NCI-H1105 (cell line): ENCODE data around the gene EML4.
"Not testable (repeated sequence)": the region's sequence is repeated elsewhere in the genome, so short reads cannot be mapped to it uniquely, and the experiment has no call there.

Experiments used
- DNase-seq: peaks from one replicate; lab custom pipeline; 2025; lab: John Stamatoyannopoulos, UW

The EML4 gene

DNA sequence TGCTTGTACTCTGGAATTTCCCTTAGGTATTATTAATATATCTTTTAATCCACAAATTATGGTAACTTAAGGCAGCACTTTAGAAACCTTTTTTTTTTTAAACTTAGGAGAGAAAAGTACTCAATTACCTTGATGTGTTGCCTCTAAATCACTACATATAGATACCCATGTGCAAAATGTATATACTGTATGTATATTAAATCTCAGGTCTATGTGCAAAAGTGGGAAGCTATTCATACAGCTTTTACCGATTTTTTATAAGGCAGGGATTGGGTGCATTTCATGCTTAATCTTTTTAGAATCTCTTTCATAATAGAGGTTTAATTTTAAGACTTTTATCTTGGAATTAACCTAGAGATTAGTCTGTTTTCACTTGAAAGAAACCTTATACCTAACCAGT, 3.4 kb downstream of the EML4 start:
- no peak for DNase-seq

DNA sequence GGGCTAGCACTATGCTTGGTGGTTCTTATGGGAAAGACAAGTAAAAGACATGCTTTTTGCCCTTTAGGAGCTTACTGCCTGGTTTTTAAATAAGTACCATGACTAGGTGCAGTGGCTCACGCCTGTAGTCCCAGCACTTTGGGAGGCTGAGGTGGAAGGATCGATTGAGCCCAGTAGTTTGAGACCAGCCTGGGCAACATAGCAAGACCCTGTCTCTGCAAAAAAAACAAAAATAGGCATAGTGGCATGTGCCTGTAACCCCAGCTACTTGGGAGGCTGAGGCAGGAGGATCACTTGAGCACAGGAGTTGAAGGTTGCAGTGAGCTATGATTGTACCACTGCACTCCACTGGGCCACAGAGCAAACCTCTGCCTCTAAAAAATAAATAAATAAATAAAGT, 4.3 kb downstream of the EML4 start:
- DNase-seq: not testable (repeated sequence)

DNA sequence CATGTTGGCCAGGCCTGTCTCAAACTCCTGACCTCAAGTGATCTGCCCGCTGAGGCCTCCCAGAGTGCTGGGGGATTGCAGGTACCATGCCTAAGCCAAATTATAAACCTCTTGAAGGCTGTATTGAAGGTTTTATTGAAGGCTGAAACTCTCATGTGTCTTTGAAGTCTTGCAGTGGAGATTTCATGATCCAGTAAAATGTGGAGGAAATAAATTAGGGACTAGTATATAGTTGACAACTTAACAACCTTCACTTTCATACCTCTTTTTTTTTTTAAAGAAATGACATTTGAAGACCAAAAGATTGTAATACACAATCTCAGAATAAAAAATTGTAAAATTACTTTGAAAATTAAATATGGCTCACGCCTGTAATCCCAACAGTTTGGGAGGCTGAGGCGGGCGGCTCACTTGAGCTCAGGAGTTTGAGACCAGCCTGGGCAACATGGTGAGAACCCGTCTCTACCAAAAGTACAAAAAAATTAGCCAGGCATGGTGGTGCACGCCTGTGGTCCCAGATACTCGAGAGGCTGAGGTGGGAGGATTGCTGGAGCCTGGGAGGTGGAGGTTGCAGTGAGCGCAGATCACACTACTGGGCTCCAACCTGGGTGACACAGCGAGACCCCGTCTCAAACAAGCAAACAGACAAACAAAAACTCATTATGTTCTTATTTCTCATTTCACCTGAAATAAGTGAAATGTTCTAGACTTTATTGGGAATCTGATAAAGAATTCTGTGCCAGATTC, 8.0 kb downstream of the EML4 start:
- no peak for DNase-seq

DNA sequence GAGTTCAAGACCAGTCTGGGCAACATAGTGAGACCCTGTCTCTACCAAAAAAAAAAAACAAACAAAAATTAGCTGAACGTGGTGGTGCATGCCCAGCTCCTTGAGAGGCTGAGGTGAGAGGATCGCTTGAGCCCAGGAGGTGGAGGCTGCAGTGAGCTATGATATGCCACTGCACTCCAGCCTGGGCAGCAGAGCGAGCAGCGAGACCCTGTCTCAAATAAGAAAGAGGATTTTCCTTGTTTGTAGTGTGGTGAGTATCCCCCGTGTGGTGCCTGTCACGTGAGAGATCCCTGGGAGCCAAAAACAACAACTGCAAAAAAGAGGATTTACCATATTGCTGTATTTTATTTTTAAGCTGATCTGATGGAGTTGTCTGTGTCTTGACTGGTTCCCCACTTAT, 9.2 kb downstream of the EML4 start:
- no peak for DNase-seq

DNA sequence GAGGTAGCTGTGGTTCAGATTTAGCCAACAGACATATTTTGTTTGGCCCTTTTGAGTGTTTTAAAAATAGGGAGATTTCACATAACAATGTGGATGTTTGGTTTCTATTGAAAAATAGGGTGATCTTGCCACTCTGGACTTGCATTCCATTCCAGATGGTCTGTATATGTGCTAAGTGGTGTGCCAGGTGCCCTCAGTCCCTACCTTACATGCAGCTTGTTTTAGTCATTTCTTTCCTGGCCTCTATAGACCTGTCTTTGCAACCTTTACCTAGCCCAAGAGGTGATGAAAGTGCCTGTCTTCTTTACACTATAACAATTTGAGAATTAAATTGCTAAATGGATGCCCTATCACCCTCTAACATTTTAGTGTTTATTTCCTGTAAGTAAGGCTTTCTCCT, 11.1 kb downstream of the EML4 start:
- DNase-seq: no peak

DNA sequence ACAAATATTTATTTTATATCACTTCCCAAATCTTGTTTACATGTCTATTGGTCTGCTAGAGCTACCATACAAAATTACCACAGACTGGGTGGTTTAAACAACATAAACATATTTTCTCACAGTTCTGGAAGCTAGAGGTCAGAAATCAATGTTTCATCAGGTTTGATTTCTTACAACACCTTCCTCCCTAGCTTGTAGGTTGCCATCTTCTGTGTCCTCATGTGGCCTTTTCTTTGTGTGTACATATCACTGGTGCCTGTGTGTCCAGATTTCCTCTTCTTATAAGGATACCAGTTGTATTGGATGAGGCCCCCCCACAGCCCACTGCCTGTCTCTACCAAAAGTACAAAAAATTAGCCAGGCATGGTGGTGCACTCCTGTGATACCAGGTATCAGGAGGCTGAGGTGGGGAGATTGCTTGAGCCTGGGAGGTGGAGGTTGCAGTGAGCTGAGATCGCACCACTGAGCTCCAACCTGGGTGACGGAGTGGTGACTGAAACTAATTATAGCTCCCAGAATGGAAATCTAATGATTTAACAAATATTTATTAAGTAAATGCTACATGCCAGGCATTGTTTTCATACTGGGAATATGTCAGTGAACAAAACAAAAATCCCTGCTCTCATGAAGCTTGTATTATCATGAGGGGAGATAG, 13.6 kb downstream of the EML4 start:
- no peak for DNase-seq

DNA sequence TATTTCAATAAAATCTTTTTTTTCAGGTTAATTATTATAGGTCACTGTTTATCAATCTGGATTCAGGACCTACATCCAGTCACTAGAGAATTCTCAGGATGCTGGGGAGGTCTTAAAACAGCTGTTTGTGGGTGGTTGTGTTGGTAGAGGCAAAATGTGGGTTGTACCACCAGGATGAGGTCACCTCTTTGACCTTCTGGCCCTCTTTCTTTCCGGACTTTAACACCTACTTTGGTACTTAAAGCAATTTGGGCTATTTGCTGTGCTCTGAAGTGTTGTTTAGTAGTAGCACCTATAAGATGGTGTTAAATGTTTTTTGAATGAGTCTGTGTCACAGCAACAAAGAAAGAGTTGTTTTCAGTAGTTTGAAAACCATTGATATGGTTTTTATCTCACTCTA, 14.6 kb downstream of the EML4 start:
- DNase-seq: no peak

DNA sequence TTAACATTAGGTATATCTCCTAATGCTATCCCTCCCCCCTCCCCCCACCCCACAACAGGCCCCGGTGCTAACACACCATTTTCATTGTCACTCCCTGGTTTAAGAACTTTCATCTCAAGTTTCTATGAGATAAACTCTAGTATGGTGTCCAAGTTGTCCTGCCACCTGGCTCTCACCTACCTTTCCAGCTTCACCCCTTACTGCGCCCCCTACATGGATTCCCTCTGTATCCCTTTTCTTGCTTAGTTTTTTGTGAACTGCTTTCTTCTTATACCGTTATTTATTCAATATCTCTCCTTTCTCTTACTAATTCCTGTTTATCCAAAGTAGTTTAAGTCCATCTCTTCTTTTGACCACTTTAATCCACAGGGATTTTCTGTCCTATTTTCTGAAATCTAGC, 15.2 kb downstream of the EML4 start:
- DNase-seq: no peak

DNA sequence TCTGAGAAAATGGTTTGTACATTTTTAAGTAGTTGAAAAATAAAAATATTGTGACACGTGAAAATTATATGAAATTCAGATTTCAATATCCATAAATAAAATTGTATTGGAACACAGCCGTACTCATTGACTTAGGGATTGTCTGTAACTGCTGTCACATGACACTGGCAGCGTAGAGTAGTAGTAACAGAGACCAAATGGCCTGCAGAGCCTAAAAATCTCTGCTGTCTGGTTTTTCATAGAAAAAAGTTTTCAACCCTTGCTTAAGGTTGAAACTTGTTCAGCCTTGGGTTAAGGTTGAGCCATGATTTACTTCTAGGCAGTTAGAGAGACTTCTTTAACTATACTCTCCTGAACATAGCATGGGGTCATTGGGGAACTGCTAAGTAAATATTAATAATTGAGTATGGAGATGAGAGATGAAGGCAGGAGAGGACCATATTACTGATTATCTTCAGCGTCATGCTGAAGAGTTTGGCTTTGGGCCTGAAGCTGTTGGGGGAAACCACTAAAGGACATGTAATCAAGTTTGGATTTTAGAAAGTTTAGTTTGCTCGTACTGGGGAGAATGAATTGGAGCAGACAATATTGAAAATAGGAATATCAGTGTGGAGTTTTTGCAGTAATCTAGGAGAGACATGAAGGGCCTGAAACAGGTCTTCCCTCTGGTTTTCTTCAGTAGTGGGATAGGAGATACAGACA, 16.2 kb downstream of the EML4 start:
- DNase-seq: no peak

DNA sequence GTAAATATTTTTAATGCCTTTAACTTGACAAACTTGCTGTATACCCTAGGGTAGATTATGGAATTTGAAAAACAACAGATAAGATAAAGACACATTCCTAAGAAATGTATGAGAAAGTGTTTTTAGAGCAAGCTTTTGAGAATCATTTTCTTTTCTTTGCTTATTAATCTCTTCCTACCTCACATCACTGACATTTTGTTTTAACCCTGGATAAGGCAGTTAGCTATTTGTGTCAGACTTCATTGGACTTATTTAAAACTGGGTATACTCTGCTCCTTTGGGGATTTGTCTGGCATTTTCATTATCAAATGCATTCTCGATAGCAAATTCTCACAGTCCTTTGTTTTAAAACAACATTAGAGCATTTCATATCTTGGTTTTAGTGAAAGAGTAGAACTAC, 17.2 kb downstream of the EML4 start:
- DNase-seq: no peak

DNA sequence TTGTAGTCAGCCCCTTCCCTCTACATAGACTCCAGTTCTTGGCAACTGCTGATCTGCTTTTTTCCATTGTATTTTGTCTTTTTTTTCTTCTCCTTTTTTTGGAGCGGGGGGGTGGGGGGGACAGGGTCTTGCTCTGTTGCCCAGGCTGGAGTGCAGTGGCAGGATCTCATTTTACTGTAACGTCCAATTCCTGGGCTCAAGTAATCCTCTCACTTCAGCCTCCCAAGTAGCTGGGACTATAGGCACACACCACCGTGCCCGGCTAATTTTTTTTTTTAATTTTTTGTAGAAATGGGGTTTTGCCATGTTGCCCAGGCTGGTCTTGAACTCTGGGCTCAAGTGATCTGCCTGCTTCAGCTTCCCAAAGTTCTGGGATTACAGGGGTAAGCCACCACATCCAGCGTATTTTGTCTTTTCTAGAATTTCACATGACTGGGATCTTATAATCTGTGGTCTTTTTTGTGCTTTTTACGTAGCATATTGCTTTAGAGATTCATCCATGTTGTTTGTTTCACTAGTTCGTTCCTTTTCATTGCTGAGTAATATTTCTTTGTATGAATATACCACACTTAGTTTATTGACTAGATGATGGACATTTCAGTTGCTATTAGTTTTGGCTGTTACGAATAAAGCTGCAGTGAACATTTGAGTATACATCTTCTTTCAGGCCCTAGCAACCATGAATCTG, 17.9 kb downstream of the EML4 start:
- DNase-seq: no peak

DNA sequence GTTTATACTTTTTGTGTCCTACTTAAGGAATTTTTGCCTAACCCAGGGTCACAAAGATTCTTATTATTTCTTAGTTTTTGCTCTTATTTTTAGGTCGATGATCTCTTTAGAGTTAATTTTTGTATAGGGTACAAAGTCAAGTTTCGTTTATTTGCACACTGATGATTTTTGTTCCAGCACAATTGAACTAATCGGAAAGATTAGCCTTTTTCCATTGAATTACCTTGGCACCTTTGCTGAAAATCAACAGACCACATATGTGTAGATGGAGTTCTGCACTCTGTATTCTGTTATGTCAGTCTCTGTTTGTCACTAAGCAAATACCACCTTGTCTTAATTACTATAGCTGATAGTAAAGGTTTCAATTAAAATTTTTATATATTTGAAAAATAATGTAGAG, 18.7 kb downstream of the EML4 start:
- DNase-seq: no peak

DNA sequence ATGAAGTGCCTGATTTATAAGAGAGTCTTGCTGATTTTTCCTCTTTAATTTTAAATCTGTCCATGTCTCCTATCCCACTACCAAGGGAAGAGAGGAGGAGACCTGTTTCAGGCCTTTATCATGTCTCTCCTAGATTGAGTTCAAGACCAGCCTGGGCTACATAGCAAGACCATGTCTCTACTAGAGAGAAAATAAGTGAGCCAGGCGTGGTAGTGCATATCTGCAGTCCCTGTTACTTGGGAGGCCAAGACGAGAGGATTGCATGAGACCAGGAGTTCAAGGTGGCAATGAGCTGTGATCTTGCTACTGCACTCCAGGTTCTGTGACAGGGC, 20.0 kb downstream of the EML4 start:
- DNase-seq: no peak

DNA sequence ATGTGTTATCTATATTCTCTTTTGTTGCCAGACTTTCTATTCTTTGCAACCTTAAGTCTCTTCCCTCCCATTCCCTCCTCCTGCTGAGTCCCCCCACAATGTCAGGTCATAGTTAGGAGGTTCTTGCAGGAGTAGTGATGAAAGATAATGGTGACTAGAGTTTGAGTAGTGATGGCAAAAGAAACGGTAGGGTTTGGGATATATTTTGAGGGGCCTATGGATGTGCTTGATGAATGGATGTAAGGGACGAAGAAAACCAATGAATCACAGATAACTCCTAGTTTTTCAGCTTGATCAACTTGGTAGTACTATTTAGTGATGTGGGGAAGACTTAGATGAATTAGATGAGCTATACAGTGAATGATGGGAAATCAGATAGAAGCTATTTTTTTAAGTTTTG, 21.0 kb downstream of the EML4 start:
- DNase-seq: no peak

DNA sequence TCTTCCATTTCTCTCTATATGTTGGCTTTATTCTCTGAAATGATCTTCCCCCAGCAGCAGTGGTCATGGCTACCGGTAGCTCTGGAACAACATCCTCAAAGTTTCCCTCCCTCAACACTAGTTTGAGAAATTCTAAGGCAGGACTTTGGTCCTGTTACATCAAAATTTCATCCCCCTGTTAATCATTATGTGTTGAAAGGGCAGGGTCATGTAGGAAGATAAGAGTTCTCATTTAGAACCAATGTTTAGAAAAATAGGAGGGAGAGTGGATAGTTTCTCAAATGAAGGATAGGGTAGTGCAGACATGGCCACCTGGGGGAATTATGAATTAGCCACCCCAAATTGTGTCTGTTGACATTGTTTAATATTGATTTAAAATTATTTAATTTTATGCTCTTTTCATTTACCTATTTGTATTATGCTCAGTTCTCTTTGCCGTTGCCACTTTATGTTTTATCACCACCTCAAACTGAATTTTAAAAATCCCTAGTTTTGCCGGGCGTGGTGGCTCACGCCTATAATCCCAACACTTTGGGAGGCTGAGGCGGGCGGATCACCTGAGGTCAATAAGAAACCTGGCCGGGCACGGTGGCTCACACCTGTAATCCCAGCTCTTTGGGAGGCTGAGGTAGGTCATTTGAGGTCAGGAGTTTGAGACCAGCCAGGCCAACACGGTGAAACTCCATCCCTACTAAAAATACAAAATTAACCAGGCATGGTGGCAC, 22.3 kb downstream of the EML4 start:
- no peak for DNase-seq

DNA sequence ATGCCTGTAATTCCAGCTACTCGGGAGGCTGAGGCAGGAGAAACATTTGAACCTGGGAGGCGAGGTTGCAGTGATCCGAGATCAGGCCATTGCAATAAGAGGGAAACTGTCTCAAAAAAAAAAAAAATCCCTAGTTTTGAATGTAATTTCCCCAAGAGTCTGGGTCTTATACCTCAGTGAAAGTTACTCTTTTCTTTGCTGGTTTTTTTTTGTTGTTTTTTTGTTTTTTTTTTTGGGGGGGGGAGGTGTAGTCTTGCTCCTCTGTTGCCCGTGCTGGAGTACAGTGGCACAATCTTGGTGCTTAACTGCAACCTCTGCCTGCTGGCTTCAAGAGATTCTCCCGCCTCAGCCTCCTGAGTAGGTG, 22.8 kb downstream of the EML4 start:
- DNase-seq: no peak

DNA sequence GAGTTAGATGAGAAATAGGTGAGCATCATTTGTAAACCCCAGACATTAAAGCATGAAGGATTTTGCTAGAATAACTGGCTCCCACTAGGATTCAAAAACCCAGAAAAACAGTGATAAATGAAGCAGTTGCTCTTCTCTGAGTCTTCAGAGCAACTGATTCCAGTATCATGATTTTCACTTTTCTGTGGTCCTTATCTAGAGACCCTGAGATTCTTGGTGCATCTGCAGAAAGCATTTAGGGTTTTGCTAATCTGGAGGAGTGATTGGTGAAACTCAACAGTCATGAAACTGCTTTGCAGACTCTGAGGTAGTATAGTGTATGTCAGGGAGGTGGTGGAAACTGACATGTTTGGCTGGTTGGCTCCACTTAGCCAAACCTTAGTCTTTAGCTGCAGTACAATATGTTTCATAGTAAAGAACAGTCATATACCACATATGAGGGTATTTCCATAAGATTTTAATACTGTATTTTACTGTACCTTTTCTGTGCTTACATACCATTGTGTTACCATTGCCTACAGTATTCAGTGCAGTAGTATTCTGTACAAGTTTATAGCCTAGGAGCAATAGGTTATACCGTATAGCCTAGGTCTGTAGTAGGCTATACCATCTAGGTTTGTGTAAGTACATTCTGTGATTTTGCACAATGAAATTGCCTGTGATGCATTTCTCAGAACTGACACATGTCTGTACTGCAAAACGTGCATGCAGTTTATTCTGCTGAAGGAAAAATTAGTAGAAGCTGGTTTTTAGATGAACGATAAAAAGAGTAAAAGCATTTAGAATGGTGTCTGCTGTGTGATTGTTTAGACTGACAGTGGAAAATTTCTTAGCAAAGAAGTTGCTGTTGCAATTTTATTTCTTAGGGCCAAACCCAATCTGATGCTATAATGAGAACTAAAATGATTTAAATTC, 23.8 kb downstream of the EML4 start:
- no peak for DNase-seq

DNA sequence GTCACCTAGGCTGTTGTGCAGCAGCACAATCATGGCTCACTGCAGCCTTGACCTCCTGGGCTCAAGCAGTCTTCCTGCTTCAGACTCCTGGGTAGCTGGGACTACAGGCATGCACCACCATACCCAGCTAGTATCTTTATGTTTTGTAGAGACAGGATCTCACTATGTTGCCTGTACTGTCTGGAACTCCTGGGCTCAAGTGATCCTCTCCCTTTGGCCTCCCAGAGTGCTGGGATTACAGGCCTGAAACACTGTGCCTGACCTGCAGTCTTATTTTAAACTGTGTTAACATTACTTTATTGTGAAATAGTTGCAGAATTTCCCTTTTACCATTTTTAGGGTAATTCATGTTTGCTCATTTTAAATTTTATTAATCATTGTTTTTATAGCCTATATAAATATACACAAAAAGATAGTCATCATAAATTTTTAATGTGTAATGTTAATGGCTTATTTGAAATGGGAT, 24.6 kb downstream of the EML4 start:
- no peak for DNase-seq

DNA sequence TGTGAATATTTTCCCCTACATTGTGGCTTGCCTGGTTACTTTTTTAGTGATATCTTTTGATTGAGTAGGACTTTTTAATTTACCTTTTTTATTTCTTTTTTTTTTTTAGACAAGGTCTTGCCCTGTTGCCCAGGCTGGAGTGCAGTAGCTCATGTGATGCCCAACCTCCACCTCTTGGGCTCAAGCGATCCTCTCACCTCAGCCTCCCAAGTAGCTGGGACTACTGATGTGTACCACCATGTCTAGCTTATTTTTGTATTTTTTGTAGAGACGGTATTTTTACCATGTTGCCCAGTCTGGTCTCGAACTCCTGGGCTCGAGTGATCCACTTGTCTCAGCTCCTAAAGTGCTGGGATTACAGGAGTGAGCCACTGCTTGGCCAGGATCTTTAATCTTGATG, 25.3 kb downstream of the EML4 start:
- DNase-seq: no peak

DNA sequence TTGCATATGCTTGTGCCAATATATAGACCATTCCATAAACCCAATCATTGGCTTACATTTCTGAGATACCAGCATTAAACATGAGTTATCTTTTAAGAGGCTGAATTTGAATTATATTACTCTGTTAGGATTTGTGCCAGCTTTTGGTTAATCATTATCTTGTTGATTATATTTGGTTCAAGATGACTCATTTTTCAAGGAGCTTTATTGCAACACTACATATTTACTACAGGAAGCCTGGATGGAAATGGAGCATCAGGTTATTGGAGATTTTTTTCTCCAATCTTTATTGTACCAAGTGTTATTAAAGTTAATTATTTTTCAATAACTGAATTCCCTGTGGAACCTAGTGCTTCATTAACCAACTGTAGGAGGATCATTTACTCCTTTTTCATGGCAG, 26.4 kb downstream of the EML4 start:
- no peak for DNase-seq

DNA sequence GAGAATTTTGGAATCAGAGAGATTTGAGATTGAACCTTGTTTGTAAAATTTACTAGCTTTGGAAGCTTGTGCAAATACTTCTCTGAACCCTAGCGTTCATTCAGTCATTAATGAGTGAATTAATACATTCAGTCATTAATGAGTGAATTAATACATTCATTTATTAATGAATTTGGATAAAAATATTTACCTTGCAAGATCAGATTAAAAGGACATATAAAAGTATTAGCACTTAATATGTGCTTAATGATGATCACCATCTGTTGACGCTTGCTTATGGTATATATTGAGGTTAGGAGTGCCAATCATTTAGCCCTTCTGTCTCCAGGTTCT, 26.9 kb downstream of the EML4 start:
- no peak for DNase-seq
